Measurements from ENCODE around the gene ZNF341.

DNA sequence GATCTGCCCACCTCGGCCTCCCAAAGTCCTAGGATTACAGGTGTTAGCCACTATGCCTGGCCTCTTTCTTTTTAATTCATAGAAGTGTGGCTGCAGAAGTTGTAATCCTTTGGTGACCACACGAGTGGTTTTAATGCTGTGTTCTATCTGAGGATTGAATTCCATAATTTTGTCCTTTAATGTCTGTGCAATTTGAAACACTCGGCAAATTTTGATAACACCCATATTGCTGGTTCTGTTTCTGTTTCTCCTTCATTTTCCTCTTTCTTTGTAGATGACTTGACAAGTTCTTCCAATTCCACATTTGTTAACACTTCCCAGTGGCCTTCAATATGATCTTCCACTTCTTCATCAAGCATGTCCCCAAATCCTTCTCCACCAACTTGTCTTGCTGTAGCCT lies 76.6 kb downstream of the ZNF341 start:
- TF ChIP-seq GATA2 (IDR thresholded peaks at IDR 0.05; ENCODE audit: low read depth, low read length) (no peak), GATA3 (IDR thresholded peaks at IDR 0.05; ENCODE audit: low read depth, low read length) (no peak)
